ENCODE results near the gene SETBP1. TPM values are rescaled to one million over a fixed set of nuclear protein-coding genes. Genes with fewer than 3 reads are reported as not detected.

SETBP1 gene
- total RNA-seq, 1 experiment from 2014 or later, result 0.05 TPM

DNA sequence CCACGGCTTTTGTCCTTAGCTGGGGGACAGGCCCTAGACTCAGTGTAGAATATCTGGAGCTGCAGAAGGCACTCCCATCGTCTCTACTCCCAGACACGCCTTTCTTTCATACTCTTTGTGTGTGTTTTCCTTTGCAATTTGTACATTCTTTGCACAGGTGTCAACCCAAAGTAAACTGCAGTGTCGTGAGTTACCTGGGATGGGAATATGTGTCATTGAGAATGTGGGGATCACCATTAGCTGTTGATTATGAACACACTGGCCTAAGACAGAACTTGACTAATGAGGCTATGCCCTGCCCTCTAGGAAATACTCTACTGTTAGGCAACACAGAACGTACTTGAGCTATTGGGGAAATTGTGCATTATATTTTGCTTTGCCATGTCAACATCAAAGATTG lies 233.3 kb downstream of the SETBP1 start:
- TF ChIP-seq TCF7L2 (IDR thresholded peaks at IDR 0.05; ENCODE audit: borderline replicate concordance, extremely low read depth, insufficient read depth, insufficient read length) (no peak), JUND (IDR thresholded peaks at IDR 0.05) (no peak), SIN3A (IDR thresholded peaks at IDR 0.05; ENCODE audit: low read depth) (no peak), SP1 (IDR thresholded peaks at IDR 0.05; ENCODE audit: low read depth) (no peak)
- H3K36me3 ChIP-seq (ENCODE audit: control insufficient read depth in 1 of 2, insufficient read depth in 2 of 2, low read length in 2 of 2), result no peaks in the 10 kb centered on the region
- H3K9ac ChIP-seq (ENCODE audit: low read length), result no peak overlapping the region
- ChIA-PET RAD21 (ENCODE audit: low non-redundant PET in 1 of 2, low total read pairs in 2 of 2, uncharacterized antibody in 2 of 2, unreplicated experiment in 2 of 2) (no interaction called here), POLR2A (no interaction called here), CTCF (no interaction called here)
- H3K27ac ChIP-seq (ENCODE audit: low read depth, low read length), result no peak overlapping the region
- ATAC-seq (no peak), DNase-seq (ENCODE audit: low read depth, low spot score) (no peak)
- H3K9me2 ChIP-seq (ENCODE audit: insufficient read depth), result no peaks in the 10 kb centered on the region
- H3K9me3 ChIP-seq (ENCODE audit: control insufficient read depth in 1 of 2, insufficient read depth in 1 of 2, low read depth in 1 of 2, low read length in 2 of 2), result peaks cover 0 to 19% of the 10 kb centered on the region in 2 experiments; a peak in 2 of 4 replicates
- no peaks in the 10 kb centered on the region for H3K27me3 ChIP-seq (ENCODE audit: insufficient read depth, low read length)
- H3K4me1 ChIP-seq (ENCODE audit: control insufficient read depth in 1 of 2, insufficient read depth in 2 of 2, low read length in 2 of 2), result no peaks in the 10 kb centered on the region
- H2AFZ ChIP-seq (ENCODE audit: low read depth, low read length, poor library complexity, severe bottlenecking), result no peak overlapping the region
- BruUV-seq (replicated peaks), result no TSS peak
- H3K4me3 ChIP-seq (replicated peaks in 1 of 2; ENCODE audit: low read depth in 1 of 2, low read length in 2 of 2), result no peak overlapping the region
- no peaks in the 10 kb centered on the region for H3K79me2 ChIP-seq (ENCODE audit: insufficient read depth, low read length)
- no peak overlapping the region for H3K4me2 ChIP-seq (ENCODE audit: low read length)
- intact Hi-C loops (cut with micrococcal nuclease), result no loop called here
- H4K20me1 ChIP-seq (ENCODE audit: insufficient read depth), result no peaks in the 10 kb centered on the region

- no TSS peak for BruUV-seq (replicated peaks)
- RAD21 ChIA-PET (ENCODE audit: low non-redundant PET in 1 of 2, low total read pairs in 2 of 2, uncharacterized antibody in 2 of 2, unreplicated experiment in 2 of 2), result no interaction called here
- Histone ChIP-seq H4K20me1 (ENCODE audit: insufficient read depth) (no peaks in the 10 kb centered on the region), H3K36me3 (ENCODE audit: control insufficient read depth in 1 of 2, insufficient read depth in 2 of 2, low read length in 2 of 2) (no peaks in the 10 kb centered on the region), H3K4me1 (ENCODE audit: control insufficient read depth in 1 of 2, insufficient read depth in 2 of 2, low read length in 2 of 2) (no peaks in the 10 kb centered on the region), H3K27me3 (ENCODE audit: insufficient read depth, low read length) (no peaks in the 10 kb centered on the region), H3K27ac (ENCODE audit: low read depth, low read length) (no peak overlapping the region), H3K9me2 (ENCODE audit: insufficient read depth) (no peaks in the 10 kb centered on the region), H3K4me3 (replicated peaks in 1 of 2; ENCODE audit: low read depth in 1 of 2, low read length in 2 of 2) (no peak overlapping the region), H3K9me3 (ENCODE audit: control insufficient read depth in 1 of 2, insufficient read depth in 1 of 2, low read depth in 1 of 2, low read length in 2 of 2) (peaks cover 4 to 24% of the 10 kb centered on the region in 2 experiments; a peak in 2 of 4 replicates), H2AFZ (ENCODE audit: low read depth, low read length, poor library complexity, severe bottlenecking) (no peak overlapping the region), H3K79me2 (ENCODE audit: insufficient read depth, low read length) (no peaks in the 10 kb centered on the region), H3K9ac (ENCODE audit: low read length) (no peak overlapping the region), H3K4me2 (ENCODE audit: low read length) (no peak overlapping the region)
- intact Hi-C loops (cut with micrococcal nuclease), result no loop called here
- DNase-seq (ENCODE audit: low read depth, low spot score) (no peak), ATAC-seq (no peak)
- CTCF ChIA-PET, result no interaction called here
- no peak for TF ChIP-seq EGR1 (IDR thresholded peaks at IDR 0.05; ENCODE audit: low read depth)
- TF ChIP-seq POLR2A (IDR thresholded peaks at IDR 0.05; ENCODE audit: borderline replicate concordance, extremely low read depth, insufficient read depth, insufficient read length), result no peak
- TF ChIP-seq, protein P1, sequence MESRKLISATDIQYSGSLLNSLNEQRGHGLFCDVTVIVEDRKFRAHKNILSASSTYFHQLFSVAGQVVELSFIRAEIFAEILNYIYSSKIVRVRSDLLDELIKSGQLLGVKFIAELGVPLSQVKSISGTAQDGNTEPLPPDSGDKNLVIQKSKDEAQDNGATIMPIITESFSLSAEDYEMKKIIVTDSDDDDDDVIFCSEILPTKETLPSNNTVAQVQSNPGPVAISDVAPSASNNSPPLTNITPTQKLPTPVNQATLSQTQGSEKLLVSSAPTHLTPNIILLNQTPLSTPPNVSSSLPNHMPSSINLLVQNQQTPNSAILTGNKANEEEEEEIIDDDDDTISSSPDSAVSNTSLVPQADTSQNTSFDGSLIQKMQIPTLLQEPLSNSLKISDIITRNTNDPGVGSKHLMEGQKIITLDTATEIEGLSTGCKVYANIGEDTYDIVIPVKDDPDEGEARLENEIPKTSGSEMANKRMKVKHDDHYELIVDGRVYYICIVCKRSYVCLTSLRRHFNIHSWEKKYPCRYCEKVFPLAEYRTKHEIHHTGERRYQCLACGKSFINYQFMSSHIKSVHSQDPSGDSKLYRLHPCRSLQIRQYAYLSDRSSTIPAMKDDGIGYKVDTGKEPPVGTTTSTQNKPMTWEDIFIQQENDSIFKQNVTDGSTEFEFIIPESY (IDR thresholded peaks at IDR 0.05; ENCODE audit: extremely low read depth, insufficient replicate concordance, low read length), result no peak
- no peak for TF ChIP-seq ATF3 (IDR thresholded peaks at IDR 0.05)
- no peak for TF ChIP-seq CTCF (IDR thresholded peaks at IDR 0.05 in 2 of 3, conservative IDR thresholded peaks at IDR 0.05 in 1 of 3; ENCODE audit: borderline replicate concordance in 1 of 3, insufficient read depth in 1 of 3, low read depth in 2 of 3, low read length in 2 of 3)
- no peak for TF ChIP-seq SRF (IDR thresholded peaks at IDR 0.05; ENCODE audit: low read depth)
- no peak for TF ChIP-seq ELF1 (IDR thresholded peaks at IDR 0.05; ENCODE audit: borderline replicate concordance, low read depth)
- TF ChIP-seq POLR2AphosphoS5 (IDR thresholded peaks at IDR 0.05; ENCODE audit: low read depth, low read length), result no peak
- TF ChIP-seq EZH2 (IDR thresholded peaks at IDR 0.05), result no peak
- POLR2A ChIA-PET, result no interaction called here
These were observed 234.5 kb downstream of the SETBP1 start for GRCh38 chr18:44915213-44915612.
